ENCODE data around the gene SYNE1. TPM values are rescaled to one million over a fixed set of nuclear protein-coding genes. Genes with fewer than 3 reads are reported as not detected.

The SYNE1 gene
- total and polyA plus RNA-seq, 2 of the 8 experiments (the other 6 are each of a cell fraction or from before 2014, with no cell fraction given), result 2.8 to 5.5 TPM

GRCh38 chr6:152351742-152352141 lies 285.4 kb downstream of the SYNE1 start:
- CTCF ChIA-PET (ENCODE audit: partially characterized antibody), result interaction anchor here (0.7 to 4.0 kb wide), 3 partner anchors 13 to 689 kb away, joined by 3 to 26 read pairs (median 4); no protein-coding TSS in a partner anchor
- no peaks in the 10 kb centered on the region for H3K23me2 ChIP-seq (ENCODE audit: low read depth, low read length)
- no peak for TF ChIP-seq SRF (IDR thresholded peaks at IDR 0.05; ENCODE audit: low read depth, low read length)
- no peak for TF ChIP-seq EP300 (IDR thresholded peaks at IDR 0.05; ENCODE audit: borderline replicate concordance in 1 of 2, low read depth in 2 of 2, low read length in 2 of 2)
- no peak for TF ChIP-seq POLR2AphosphoS5 (IDR thresholded peaks at IDR 0.05; ENCODE audit: low read depth, low read length)
- no peak for TF ChIP-seq TCF12 (IDR thresholded peaks at IDR 0.05; ENCODE audit: low read depth, low read length)
- no peak for TF ChIP-seq NANOG (IDR thresholded peaks at IDR 0.05; ENCODE audit: insufficient read depth, low read depth, low read length, poor library complexity, severe bottlenecking)
- no peak for TF ChIP-seq CHD1 (IDR thresholded peaks at IDR 0.05; ENCODE audit: low read depth, low read length)
- no peak for TF ChIP-seq SIN3A (conservative IDR thresholded peaks at IDR 0.05 in 1 of 2, IDR thresholded peaks at IDR 0.05 in 1 of 2; ENCODE audit: low read depth in 1 of 2, low read length in 2 of 2)
- TF ChIP-seq YY1 (IDR thresholded peaks at IDR 0.05; ENCODE audit: low read depth, low read length), result no peak
- no peak for TF ChIP-seq MAFK (IDR thresholded peaks at IDR 0.05; ENCODE audit: low read depth, low read length)
- no peak for TF ChIP-seq ZNF274 (IDR thresholded peaks at IDR 0.05; ENCODE audit: borderline replicate concordance, extremely low read depth, low read length)
- TF ChIP-seq SUZ12 (IDR thresholded peaks at IDR 0.05; ENCODE audit: low read length), result no peak
- TF ChIP-seq TBP (IDR thresholded peaks at IDR 0.05; ENCODE audit: low read depth, low read length), result no peak
- TF ChIP-seq BCL11A (IDR thresholded peaks at IDR 0.05; ENCODE audit: low read depth in 2 of 2, low read length in 2 of 2), result no peak
- no peak for TF ChIP-seq POU5F1 (IDR thresholded peaks at IDR 0.05; ENCODE audit: low read depth, low read length)
- no peak for TF ChIP-seq SP4 (IDR thresholded peaks at IDR 0.05; ENCODE audit: low read length)

More at GRCh38 chr6:152351742-152352141, 285.4 kb downstream of the SYNE1 start:
- Histone ChIP-seq H3K23ac (ENCODE audit: insufficient read length) (no peak overlapping the region), H3K79me2 (ENCODE audit: control insufficient read depth in 1 of 2, insufficient read depth in 2 of 2, low read length in 2 of 2) (no peaks in the 10 kb centered on the region), H3K36me3 (ENCODE audit: control insufficient read depth in 2 of 4, insufficient read depth in 4 of 4, low read length in 3 of 4) (no peaks in the 10 kb centered on the region), H4K91ac (replicated peaks; ENCODE audit: insufficient read length, low read length) (no peak overlapping the region), H3K9me3 (ENCODE audit: insufficient read depth in 2 of 2, low read depth in 1 of 2, low read length in 1 of 2) (no peaks in the 10 kb centered on the region), H4K5ac (ENCODE audit: insufficient read length, low read depth, low read length) (no peak overlapping the region), H3K4ac (replicated peaks; ENCODE audit: insufficient read length, low read depth, low read length) (no peak overlapping the region), H3K4me1 (replicated peaks in 1 of 4; ENCODE audit: control insufficient read depth in 3 of 4, insufficient read depth in 4 of 4, low read length in 3 of 4) (no peaks in the 10 kb centered on the region), H3K79me1 (ENCODE audit: low read depth, low read length) (no peaks in the 10 kb centered on the region), H2BK15ac (ENCODE audit: low read length) (no peak overlapping the region), H2AK5ac (ENCODE audit: low read depth, low read length) (no peak overlapping the region), H2BK12ac (ENCODE audit: low read depth, low read length) (no peak overlapping the region), H4K20me1 (replicated peaks in 1 of 2; ENCODE audit: control insufficient read depth in 1 of 2, insufficient read depth in 2 of 2, low read length in 2 of 2) (no peaks in the 10 kb centered on the region), H4K8ac (ENCODE audit: extremely low read depth, insufficient read depth, low read length) (no peak overlapping the region), H2BK120ac (replicated peaks; ENCODE audit: low read depth, low read length) (no peak overlapping the region), H2BK20ac (ENCODE audit: low read length) (no peak overlapping the region), H3K56ac (replicated peaks; ENCODE audit: insufficient read length, low read depth, low read length) (no peak overlapping the region), H3K27ac (ENCODE audit: low read depth, low read length) (no peak overlapping the region), H3K27me3 (replicated peaks in 1 of 4; ENCODE audit: control insufficient read depth in 3 of 4, extremely low read depth in 1 of 4, insufficient read depth in 3 of 4, low read length in 3 of 4) (no peaks in the 10 kb centered on the region), H3K4me2 (ENCODE audit: insufficient read depth in 1 of 2, low read depth in 2 of 2, low read length in 2 of 2) (no peak overlapping the region), H2BK5ac (ENCODE audit: low read depth, low read length) (no peak overlapping the region), H3K18ac (ENCODE audit: extremely low read depth, low read length) (no peak overlapping the region), H3K4me3 (ENCODE audit: extremely low read depth in 1 of 4, insufficient read depth in 2 of 4, low read depth in 3 of 4, low read length in 4 of 4) (no peak overlapping the region), H3K14ac (ENCODE audit: insufficient read length) (no peak overlapping the region), H2AFZ (ENCODE audit: low read length) (no peak overlapping the region), H3K9ac (replicated peaks in 1 of 4; ENCODE audit: extremely low read depth in 1 of 4, low read depth in 3 of 4, low read length in 3 of 4) (no peak overlapping the region)
- FAIRE-seq (no peak), DNase-seq (ENCODE audit: low read depth in 1 of 2, low spot score in 2 of 2) (no peak)
- POLR2A ChIA-PET (ENCODE audit: partially characterized antibody), result no interaction called here
- 74% methylated on average over 5 of the region's 5 CpGs; no CpG with 5 or more reads in 1 of the 2 experiments for WGBS, 2 experiments (ENCODE audit: extremely low coverage in 1 of 2, insufficient coverage in 1 of 2, insufficient read length in 1 of 2, insufficient replicate concordance in 2 of 2, low coverage in 1 of 2, low lambda C conversion rate in 2 of 2, missing lambda C conversion rate in 1 of 2)

Data from H1 (cell line).